A673 (cell line): ENCODE results near the gene SYK. TPM values are rescaled to one million over a fixed set of nuclear protein-coding genes. Genes with fewer than 3 reads are reported as not detected.

Experiments
- BruUV-seq: library from RNA; stranded (reverse); fragments of 400-500 nt; replicated peaks from 2 replicates; lab custom pipeline; 2021; lab: Mats Ljungman, UMichigan
- CTCF ChIA-PET: fragments of 300-600 bp; sonication (Branson Sonifier 250); formaldehyde crosslinking; loops from one replicate; lab custom pipeline; 2022; ENCODE audit warnings: antibody characterized with exemption; lab: Charles Lee
- POLR2A ChIA-PET: fragments of 300-600 bp; sonication (Branson Sonifier 250); formaldehyde crosslinking; loops from one replicate; lab custom pipeline; 2022; ENCODE audit warnings: antibody characterized with exemption; ENCODE audit not compliant: low non-redundant PET; lab: Charles Lee
- DNase-seq: peaks from one replicate; pipeline ENCODE4 v3.0.0-alpha.2; 2015; ENCODE audit warnings: low spot score
- H3K27ac ChIP-seq: fragments of 200-600 bp; sonication (generic); 2 replicates; pipeline ENCODE4 v1.5.1; 2016; ENCODE audit warnings: mixed run types, low read depth, mild to moderate bottlenecking, mixed read lengths, antibody characterized with exemption, low read length; ENCODE audit not compliant: poor library complexity, severe bottlenecking
- H3K27me3 ChIP-seq: fragments of 200-600 bp; sonication (generic); replicated peaks from 2 replicates; pipeline ENCODE4 v1.6.1; 2017; ENCODE audit warnings: mixed run types, low read depth, mild to moderate bottlenecking, mixed read lengths, antibody characterized with exemption, low read length; ENCODE audit not compliant: insufficient read depth, poor library complexity
- H3K36me3 ChIP-seq: fragments of 200-600 bp; sonication (generic); 2 replicates; pipeline ENCODE4 v1.6.1; 2016; ENCODE audit warnings: mixed run types, mild to moderate bottlenecking, mixed read lengths, antibody characterized with exemption, low read length; ENCODE audit not compliant: insufficient read depth, poor library complexity, severe bottlenecking
- H3K4me1 ChIP-seq: fragments of 200-600 bp; sonication (generic); 2 replicates; pipeline ENCODE4 v1.6.1; 2017; ENCODE audit warnings: mixed run types, mild to moderate bottlenecking, mixed read lengths, antibody characterized with exemption, low read length; ENCODE audit not compliant: insufficient read depth, poor library complexity, severe bottlenecking
- H3K4me3 ChIP-seq: fragments of 200-600 bp; sonication (generic); 2 replicates; pipeline ENCODE4 v1.5.1; 2016; ENCODE audit warnings: low read depth, mixed run types, mild to moderate bottlenecking, mixed read lengths, low read length; ENCODE audit not compliant: poor library complexity, severe bottlenecking
- H3K9me3 ChIP-seq: fragments of 200-600 bp; sonication (generic); 2 replicates; pipeline ENCODE4 v1.6.1; 2016; ENCODE audit warnings: mixed run types, low read depth, mild to moderate bottlenecking, mixed read lengths, antibody characterized with exemption, low read length; ENCODE audit not compliant: poor library complexity, severe bottlenecking
- EZH2 ChIP-seq: fragments of 200-600 bp; sonication (generic); IDR thresholded peaks from 2 replicates; pipeline ENCODE4 v1.6.1; 2017; ENCODE audit warnings: borderline replicate concordance, low read depth, mild to moderate bottlenecking, mixed read lengths, antibody characterized with exemption, low read length; ENCODE audit not compliant: poor library complexity, severe bottlenecking
- intact Hi-C: fragments of 100-400 bp; cut with micrococcal nuclease; formaldehyde crosslinking; loops from one replicate; pipeline ENCODE4 v1.10.0; 2022; ENCODE audit not compliant: unreplicated experiment
- total RNA-seq: library from RNA; stranded (reverse); gene quantifications from 2 replicates; pipeline ENCODE4 v1.2.3, GENCODE V29; 2021
- TF ChIP-seq, protein P1 (sequence below): fragments of 300-800, 200-600 bp; sonication (generic); conservative IDR thresholded peaks from 2 replicates; pipeline ENCODE4 v1.5.1; 2017; ENCODE audit warnings: low read depth, mild to moderate bottlenecking, antibody characterized with exemption, low read length, moderate library complexity, mixed read lengths

SYK gene
- total RNA-seq, 1 experiment from 2014 or later: 14.9 TPM

DNA sequence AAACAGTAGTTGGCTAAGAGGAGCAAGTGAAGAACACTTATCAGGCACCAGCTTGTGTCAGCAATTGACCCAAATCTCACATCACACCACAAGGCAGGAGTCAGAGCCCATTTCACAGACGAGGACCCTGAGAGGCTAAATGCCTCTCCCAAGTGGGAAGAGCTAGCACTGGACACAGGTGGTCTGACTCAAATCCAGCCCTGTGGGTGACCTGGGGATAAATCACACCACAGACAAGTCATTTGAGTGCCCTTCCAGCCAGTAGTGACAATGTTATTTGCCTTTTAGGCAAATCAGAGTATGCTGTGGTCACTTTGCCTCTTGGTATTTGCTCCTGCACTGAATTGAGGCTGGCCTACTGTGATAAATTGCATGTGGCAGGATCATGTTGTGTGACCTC, 138.7 kb downstream of the SYK start:
- POLR2A ChIA-PET: no interaction called here
- peaks cover 9% of the 10 kb centered on the region for H3K27me3 ChIP-seq
- intact Hi-C loops: no loop called here
- H3K4me3 ChIP-seq: no peak overlapping the region
- TF ChIP-seq, protein P1, sequence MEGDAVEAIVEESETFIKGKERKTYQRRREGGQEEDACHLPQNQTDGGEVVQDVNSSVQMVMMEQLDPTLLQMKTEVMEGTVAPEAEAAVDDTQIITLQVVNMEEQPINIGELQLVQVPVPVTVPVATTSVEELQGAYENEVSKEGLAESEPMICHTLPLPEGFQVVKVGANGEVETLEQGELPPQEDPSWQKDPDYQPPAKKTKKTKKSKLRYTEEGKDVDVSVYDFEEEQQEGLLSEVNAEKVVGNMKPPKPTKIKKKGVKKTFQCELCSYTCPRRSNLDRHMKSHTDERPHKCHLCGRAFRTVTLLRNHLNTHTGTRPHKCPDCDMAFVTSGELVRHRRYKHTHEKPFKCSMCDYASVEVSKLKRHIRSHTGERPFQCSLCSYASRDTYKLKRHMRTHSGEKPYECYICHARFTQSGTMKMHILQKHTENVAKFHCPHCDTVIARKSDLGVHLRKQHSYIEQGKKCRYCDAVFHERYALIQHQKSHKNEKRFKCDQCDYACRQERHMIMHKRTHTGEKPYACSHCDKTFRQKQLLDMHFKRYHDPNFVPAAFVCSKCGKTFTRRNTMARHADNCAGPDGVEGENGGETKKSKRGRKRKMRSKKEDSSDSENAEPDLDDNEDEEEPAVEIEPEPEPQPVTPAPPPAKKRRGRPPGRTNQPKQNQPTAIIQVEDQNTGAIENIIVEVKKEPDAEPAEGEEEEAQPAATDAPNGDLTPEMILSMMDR: no peak
- no peak for TF ChIP-seq EZH2
- no peak for DNase-seq
- H3K9me3 ChIP-seq: no peaks in the 10 kb centered on the region
- CTCF ChIA-PET: no interaction called here
- no TSS peak for BruUV-seq
- no peaks in the 10 kb centered on the region for H3K4me1 ChIP-seq
- H3K36me3 ChIP-seq: no peaks in the 10 kb centered on the region
- H3K27ac ChIP-seq: no peak overlapping the region

DNA sequence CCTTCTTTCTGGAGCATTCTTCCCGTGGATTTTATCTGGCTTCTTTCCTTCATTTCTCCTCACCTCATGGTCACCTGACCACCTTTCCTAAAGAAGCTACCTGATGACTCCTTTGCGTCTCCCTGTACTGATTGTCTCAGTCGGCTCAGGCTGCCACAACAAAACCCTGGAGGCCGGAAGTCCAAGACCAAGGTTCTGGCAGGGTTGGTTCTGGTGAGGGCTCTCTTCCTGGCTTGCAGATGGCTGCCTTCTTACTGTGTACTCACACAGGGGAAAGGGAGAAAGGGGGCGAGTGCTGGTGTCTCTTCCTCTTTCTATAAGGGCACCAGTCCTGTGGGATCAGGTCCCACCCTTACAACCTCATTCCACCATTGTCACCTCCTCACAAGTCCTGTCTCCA, 140.0 kb downstream of the SYK start:
- Histone ChIP-seq H3K9me3 (no peaks in the 10 kb centered on the region), H3K36me3 (no peaks in the 10 kb centered on the region), H3K27ac (no peak overlapping the region), H3K27me3 (peaks cover 9% of the 10 kb centered on the region), H3K4me1 (no peaks in the 10 kb centered on the region), H3K4me3 (no peak overlapping the region)
- CTCF ChIA-PET: no interaction called here
- no TSS peak for BruUV-seq
- POLR2A ChIA-PET: no interaction called here
- no peak for DNase-seq
- intact Hi-C loops: no loop called here
- no peak for TF ChIP-seq EZH2
- TF ChIP-seq, protein P1: no peak

DNA sequence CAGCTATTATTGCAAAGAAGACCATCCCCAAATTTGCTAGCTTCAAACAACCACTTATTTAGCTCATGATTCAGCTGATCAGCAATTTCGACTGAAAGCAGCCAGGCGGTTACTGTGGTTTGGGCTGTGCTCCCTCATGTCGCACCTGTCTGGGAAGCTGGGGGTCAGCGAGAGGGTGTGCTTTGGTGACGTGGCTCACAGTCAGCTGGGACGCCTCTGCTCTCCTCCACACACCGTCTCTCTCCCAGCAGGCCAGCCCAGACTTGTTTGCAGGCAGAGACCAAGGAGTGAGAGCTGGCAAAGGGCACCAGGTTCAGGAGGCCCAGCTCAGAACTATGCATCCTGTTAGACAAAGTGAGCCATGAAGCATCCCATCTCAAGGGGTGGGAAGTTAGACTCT, 140.9 kb downstream of the SYK start:
- CTCF ChIA-PET: no interaction called here
- BruUV-seq: no TSS peak
- no peak for DNase-seq

More for the DNA sequence above, 140.9 kb downstream of the SYK start:
- no peak overlapping the region for H3K27ac ChIP-seq
- TF ChIP-seq, protein P1: no peak
- TF ChIP-seq EZH2: no peak
- POLR2A ChIA-PET: no interaction called here
- H3K27me3 ChIP-seq: peaks cover 16% of the 10 kb centered on the region
- H3K36me3 ChIP-seq: no peaks in the 10 kb centered on the region
- H3K4me3 ChIP-seq: no peak overlapping the region
- H3K4me1 ChIP-seq: no peaks in the 10 kb centered on the region
- intact Hi-C loops: no loop called here
- no peaks in the 10 kb centered on the region for H3K9me3 ChIP-seq
